IPS-NIHi7 (cell line): Measurements from ENCODE around the gene SGSH.

Experiments
- DNase-seq: peaks from one replicate; pipeline ENCODE4 v3.0.0; 2012; ENCODE audit warnings: mixed read lengths; ENCODE audit errors: extremely low spot score

The SGSH gene

GRCh38 chr17:80227156-80227555 is 7.0 kb upstream of the SGSH start:
- no peak for DNase-seq

GRCh38 chr17:80225230-80225629 is 5.1 kb upstream of the SGSH start:
- peak; percentile 58 for DNase-seq

- DNase-seq, result no peak
Observed at GRCh38 chr17:80224683-80225082, 4.5 kb upstream of the SGSH start.

GRCh38 chr17:80223838-80224497 is 3.8 kb upstream of the SGSH start:
- no peak for DNase-seq

- DNase-seq, result no peak
Observed at GRCh38 chr17:80223142-80223815, 3.1 kb upstream of the SGSH start.

- DNase-seq, result no peak
Observed at GRCh38 chr17:80222376-80223141, 2.4 kb upstream of the SGSH start.

- DNase-seq, result no peak
Observed at GRCh38 chr17:80221351-80222105, 1.4 kb upstream of the SGSH start.

- peak; percentile 41 for DNase-seq
Observed at GRCh38 chr17:80220736-80221215, 643 bp upstream of the SGSH start.

- no peak for DNase-seq
Observed at GRCh38 chr17:80219763-80220053, 425 bp downstream of the SGSH start.

- peak; percentile 43 for DNase-seq
Observed at GRCh38 chr17:80219013-80219762, 945 bp downstream of the SGSH start.

- no peak for DNase-seq
Observed at GRCh38 chr17:80218391-80218790, 1.7 kb downstream of the SGSH start.

- DNase-seq, result no peak
Observed at GRCh38 chr17:80217703-80218362, 2.3 kb downstream of the SGSH start.

- no peak for DNase-seq
Observed at GRCh38 chr17:80216473-80217456, 3.4 kb downstream of the SGSH start.

GRCh38 chr17:80214878-80215210 is 5.3 kb downstream of the SGSH start:
- DNase-seq, result no peak

- DNase-seq, result no peak
Observed at GRCh38 chr17:80214012-80214877, 5.9 kb downstream of the SGSH start.

- no peak for DNase-seq
Observed at GRCh38 chr17:80213643-80213975, 6.5 kb downstream of the SGSH start.

GRCh38 chr17:80212962-80213642 is 7.0 kb downstream of the SGSH start:
- no peak for DNase-seq

- DNase-seq, result no peak
Observed at GRCh38 chr17:80212511-80212910, 7.6 kb downstream of the SGSH start.
